HepG2 (cell line): ENCODE results near the gene SLC6A9. TPM values are rescaled to one million over a fixed set of nuclear protein-coding genes. Genes with fewer than 3 reads are reported as not detected.

ENCODE experiments used
- ATAC-seq: fragments of 200-7000 bp; cut with Tn5 transposase; 3 replicates; pipeline ENCODE4 v1.9.1; 2020; ENCODE audit warnings: mild to moderate bottlenecking, moderate library complexity
- BruUV-seq: library from RNA; stranded (reverse); fragments of 400-500 nt; replicated peaks from 2 replicates; lab custom pipeline; 2021; lab: Mats Ljungman, UMichigan
- CTCF ChIA-PET: fragments of 300-600 bp; formaldehyde crosslinking; extraction: SDS; loops from one replicate; lab custom pipeline; 2021; ENCODE audit warnings: low total read pairs, inconsistent platforms, low intra/inter-chr PET ratio; lab: Yijun Ruan, JAX
- POLR2A ChIA-PET: fragments of 350-600 bp; sonication (Branson Sonifier 250); formaldehyde crosslinking; loops from one replicate; lab custom pipeline; 2020; ENCODE audit warnings: antibody characterized with exemption, inconsistent platforms; lab: Yijun Ruan, JAX
- DNase-seq: peaks from one replicate; pipeline ENCODE4 v3.0.0-alpha.2; 2015; ENCODE audit warnings: low spot score
- FAIRE-seq: peaks from 3 replicates; lab custom pipeline; 2011; peaks lifted over from hg19 to GRCh38; lab: Jason Lieb, UNC
- H2AFZ ChIP-seq: one replicate; pipeline ENCODE4 v1.6.1; 2011; ENCODE audit warnings: low read length, inconsistent platforms
- H3K27ac ChIP-seq: fragments of 300-600 bp; 3 replicates; pipeline ENCODE4 v1.8.0; 2011; ENCODE audit warnings: mixed run types, mild to moderate bottlenecking, mixed read lengths, low read length, inconsistent platforms; ENCODE audit not compliant: insufficient read depth; ENCODE audit errors: extremely low read length
- H3K27me3 ChIP-seq, 2 experiments: fragments of 200-600 bp in 1 of 2; 2 replicates in 1 of 2; 3 replicates in 1 of 2; pipeline versions ENCODE4 v1.6.0 to v1.8.0; 2011; ENCODE audit warnings: low read length in 2 of 2, mild to moderate bottlenecking in 2 of 2, moderate library complexity in 2 of 2, inconsistent platforms in 1 of 2; ENCODE audit not compliant: insufficient read depth in 2 of 2, control insufficient read depth in 1 of 2
- H3K36me3 ChIP-seq, 2 experiments: fragments of 200-600 bp in 1 of 2; replicated peaks in 1 of 2; 2 replicates in 1 of 2; 3 replicates in 1 of 2; pipeline versions ENCODE4 v1.5.1 to v1.8.0; 2011; ENCODE audit warnings: low read length in 2 of 2, inconsistent platforms in 1 of 2; ENCODE audit not compliant: insufficient read depth in 2 of 2, control insufficient read depth in 1 of 2
- H3K4me1 ChIP-seq: 2 replicates; pipeline ENCODE4 v1.5.1; 2012; ENCODE audit warnings: low read length, inconsistent platforms; ENCODE audit not compliant: insufficient read depth
- H3K4me2 ChIP-seq: 2 replicates; pipeline ENCODE4 v1.6.0; 2011; ENCODE audit warnings: low read depth, low read length, inconsistent platforms
- H3K4me3 ChIP-seq, 3 experiments: fragments of 200-600 bp in 1 of 3; sonication (generic), shearing (Covaris generic) in 1 of 3; replicated peaks in 1 of 3; 2 replicates each; pipeline ENCODE4 v1.5.1; 2011 to 2016; ENCODE audit warnings: low read length in 3 of 3, inconsistent platforms in 2 of 3, low read depth in 2 of 3, mild to moderate bottlenecking in 2 of 3, control low read depth in 1 of 3, mixed read lengths in 1 of 3; ENCODE audit not compliant: insufficient read depth in 1 of 3
- H3K79me2 ChIP-seq: one replicate; pipeline ENCODE4 v1.6.1; 2011; ENCODE audit warnings: low read length, inconsistent platforms; ENCODE audit not compliant: insufficient read depth
- H3K9ac ChIP-seq: 2 replicates; pipeline ENCODE4 v1.6.0; 2011; ENCODE audit warnings: mild to moderate bottlenecking, low read depth, low read length, inconsistent platforms; ENCODE audit not compliant: insufficient read depth
- H3K9me3 ChIP-seq: 2 replicates; pipeline ENCODE4 v1.5.1; 2012; ENCODE audit warnings: mild to moderate bottlenecking, low read length
- H4K20me1 ChIP-seq: 2 replicates; pipeline ENCODE4 v1.6.0; 2011; ENCODE audit warnings: inconsistent platforms, mild to moderate bottlenecking, low read length, moderate library complexity; ENCODE audit not compliant: insufficient read depth
- ATF5 ChIP-seq: sonication (generic); formaldehyde crosslinking; IDR thresholded peaks from 2 replicates; pipeline ENCODE4 v1.4.0; 2020; ENCODE audit warnings: mild to moderate bottlenecking, low read depth, missing genetic modification reagents
- ATF7 ChIP-seq, 2 experiments: fragments of 450-650 bp in 1 of 2; sonication (generic) in 1 of 2; formaldehyde crosslinking in 1 of 2; IDR thresholded peaks; 2 replicates each; pipeline versions ENCODE4 v1.4.0 to v1.6.1; 2016 to 2020; ENCODE audit warnings: antibody characterized with exemption in 1 of 2, mild to moderate bottlenecking in 1 of 2, missing genetic modification reagents in 1 of 2
- HCFC1 ChIP-seq: fragments of 150-350 bp; IDR thresholded peaks from 2 replicates; pipeline ENCODE4 v1.6.1; 2014; ENCODE audit warnings: low read depth, low read length
- JARID2 ChIP-seq: sonication (generic); formaldehyde crosslinking; IDR thresholded peaks from 2 replicates; pipeline ENCODE4 v1.8.1; 2023; ENCODE audit warnings: missing genetic modification reagents, inconsistent platforms; ENCODE audit not compliant: insufficient replicate concordance
- PHF8 ChIP-seq: sonication (generic); formaldehyde crosslinking; IDR thresholded peaks from 2 replicates; pipeline ENCODE4 v1.5.0; 2020; ENCODE audit warnings: missing genetic modification reagents
- SMAD1 ChIP-seq: sonication (generic); formaldehyde crosslinking; IDR thresholded peaks from 2 replicates; pipeline ENCODE4 v1.4.0; 2020; ENCODE audit warnings: missing genetic modification reagents, low read depth, mild to moderate bottlenecking, borderline replicate concordance
- STAT5B ChIP-seq: sonication (generic); formaldehyde crosslinking; IDR thresholded peaks from 2 replicates; pipeline ENCODE4 v1.4.0; 2020; ENCODE audit warnings: missing genetic modification reagents
- ZNF329 ChIP-seq: sonication (generic); formaldehyde crosslinking; IDR thresholded peaks from 2 replicates; pipeline ENCODE4 v1.9.0; 2021; ENCODE audit warnings: low read depth, mild to moderate bottlenecking, missing genetic modification reagents
- WGBS: methylation state at CpG from one replicate; pipeline ENCODE4 v1.1.6; 2017; ENCODE audit warnings: low lambda C conversion rate; 5-methylcytosine and 5-hydroxymethylcytosine counted together
- in situ Hi-C: cut with HindIII; loops from 2 replicates; pipeline ENCODE4 v1.10.0; 2017; ENCODE audit warnings: low pct_unique_long_range_greater_than_20kb; ENCODE audit not compliant: extremely low pct_ligation_motif_present
- intact Hi-C: fragments of 100-400 bp; cut with micrococcal nuclease; formaldehyde crosslinking; loops from one replicate; pipeline ENCODE4 v1.10.0; 2022; ENCODE audit not compliant: unreplicated experiment
- polyA plus RNA-seq, 8 experiments: library from polyadenylated mRNA; depleted of rRNA in 3 of 8; stranded (reverse) in 7 of 8; unstranded in 1 of 8; fragments of >200 nt; fragmentation: Illumina TruSeq in 4 of 8; extraction: Trizol in 4 of 8; gene quantifications; 2 replicates each; pipeline versions ENCODE4 v1.2.1 to v1.2.3, GENCODE V29; 2011 to 2016; ENCODE audit warnings: low read depth in 4 of 8, missing spikeins in 1 of 8, mixed read lengths in 1 of 8; ENCODE audit not compliant: insufficient read depth in 1 of 8
- total RNA-seq, 5 experiments: library from RNA; depleted of rRNA; stranded (reverse); fragments of >200 nt; fragmentation: Illumina TruSeq; extraction: Trizol; gene quantifications; 2 replicates each; pipeline ENCODE4 v1.2.3, GENCODE V29; 2016; ENCODE audit warnings: low read depth in 1 of 5

SLC6A9 gene
- total and polyA plus RNA-seq, 2 of the 13 experiments (the other 11 are each of a cell fraction or from before 2014, with no cell fraction given): 8.5 to 9.9 TPM

GRCh38 chr1:43958351-43959255, 72.7 kb downstream of the SLC6A9 start:
- H3K9me3 ChIP-seq: no peaks in the 10 kb centered on the region
- H3K36me3 ChIP-seq: peaks cover 5 to 22% of the 10 kb centered on the region in 2 experiments; a peak in 4 of 5 replicates
- POLR2A ChIA-PET: interaction anchor here (0.5 kb wide), 1 partner anchor 9 kb away, joined by 3 read pairs; no protein-coding TSS in a partner anchor
- in situ Hi-C loops: no loop called here
- ATAC-seq (no peak), DNase-seq (no peak), FAIRE-seq (no peak)
- CTCF ChIA-PET: no interaction called here
- no TSS peak for BruUV-seq
- H2AFZ ChIP-seq: no peak overlapping the region
- H3K4me3 ChIP-seq: no peak overlapping the region
- no peak for TF ChIP-seq PHF8 (CRISPR knock-in tag)
- TF ChIP-seq ATF7 (IDR thresholded peaks at IDR 0.05): peak; percentile 52
- no peak for TF ChIP-seq ATF7 (CRISPR knock-in tag; IDR thresholded peaks at IDR 0.05)
- H3K4me2 ChIP-seq: no peak overlapping the region
- no peaks in the 10 kb centered on the region for H3K27me3 ChIP-seq
- intact Hi-C loops: no loop called here
- WGBS: 85% methylated on average over 9 of the region's 9 CpGs
- H4K20me1 ChIP-seq: no peaks in the 10 kb centered on the region
- no peak overlapping the region for H3K27ac ChIP-seq
- H3K4me1 ChIP-seq: no peaks in the 10 kb centered on the region
- H3K79me2 ChIP-seq: no peaks in the 10 kb centered on the region
- H3K9ac ChIP-seq: no peak overlapping the region

- Histone ChIP-seq H3K9me3 (no peaks in the 10 kb centered on the region), H3K4me3 (no peak overlapping the region), H3K9ac (no peak overlapping the region), H4K20me1 (no peaks in the 10 kb centered on the region), H3K27ac (no peak overlapping the region), H3K4me2 (no peak overlapping the region), H3K79me2 (no peaks in the 10 kb centered on the region), H3K36me3 (peaks cover 4 to 21% of the 10 kb centered on the region in 2 experiments; a peak in 4 of 5 replicates), H3K27me3 (no peaks in the 10 kb centered on the region), H2AFZ (no peak overlapping the region), H3K4me1 (no peaks in the 10 kb centered on the region)
- POLR2A ChIA-PET: no interaction called here
- in situ Hi-C loops: no loop called here
- BruUV-seq: no TSS peak
- intact Hi-C loops: no loop called here
- WGBS: 95% methylated on average over 6 of the region's 7 CpGs
- CTCF ChIA-PET: no interaction called here
- FAIRE-seq: no peak
- no peak for DNase-seq
- no peak for ATAC-seq
- TF ChIP-seq JARID2 (CRISPR knock-in tag): no peak
- TF ChIP-seq STAT5B (CRISPR knock-in tag): no peak
- TF ChIP-seq HCFC1: no peak
- TF ChIP-seq ATF5 (CRISPR knock-in tag): no peak
- no peak for TF ChIP-seq SMAD1 (CRISPR knock-in tag)
- no peak for TF ChIP-seq ZNF329 (CRISPR knock-in tag)
Observed at GRCh38 chr1:43957407-43958040, 73.7 kb downstream of the SLC6A9 start.
